HEK293 (cell line): ENCODE data around the gene TNIK.

ENCODE experiments used
- CTCF ChIP-seq: fragments of 450-650 bp; formaldehyde crosslinking; IDR thresholded peaks from 2 replicates; pipeline ENCODE4 v1.5.1; 2016; ENCODE audit warnings: missing biosample characterization, missing genetic modification characterization
- KLF16 ChIP-seq: fragments of 450-650 bp; formaldehyde crosslinking; IDR thresholded peaks from 2 replicates; pipeline ENCODE4 v1.5.1; 2017; ENCODE audit warnings: missing biosample characterization, missing genetic modification characterization
- PRDM4 ChIP-seq: fragments of 450-650 bp; formaldehyde crosslinking; IDR thresholded peaks from 2 replicates; pipeline ENCODE4 v1.5.1; 2017; ENCODE audit warnings: missing biosample characterization, missing genetic modification characterization
- RBAK ChIP-seq: fragments of 450-650 bp; formaldehyde crosslinking; IDR thresholded peaks from 2 replicates; pipeline ENCODE4 v1.5.1; 2016; ENCODE audit warnings: missing biosample characterization, missing genetic modification characterization
- ZNF544 ChIP-seq: fragments of 450-650 bp; formaldehyde crosslinking; IDR thresholded peaks from 2 replicates; pipeline ENCODE4 v1.5.0; 2017; ENCODE audit warnings: missing biosample characterization, missing genetic modification characterization
- ZNF776 ChIP-seq: fragments of 450-650 bp; formaldehyde crosslinking; IDR thresholded peaks from 2 replicates; pipeline ENCODE4 v1.5.0; 2017; ENCODE audit warnings: missing biosample characterization, missing genetic modification characterization, borderline replicate concordance

GRCh38 chr3:171028779-171029232 lies 431.4 kb downstream of the TNIK start:
- no peak for TF ChIP-seq PRDM4 (tag by site-specific recombination)
- no peak for TF ChIP-seq KLF16 (tag by site-specific recombination)
- TF ChIP-seq ZNF776, result no peak
- no peak for TF ChIP-seq RBAK (tag by site-specific recombination)
- TF ChIP-seq ZNF544 (tag by site-specific recombination), result no peak
- no peak for TF ChIP-seq CTCF (tag by site-specific recombination)
